Amniotic epithelial cell (primary cell): ENCODE data around the gene RHBDD3.
"Not testable (repeated sequence)": the region's sequence is repeated elsewhere in the genome, so short reads cannot be mapped to it uniquely, and the experiment has no call there.

Experiments used
- DNase-seq: peaks from one replicate; pipeline ENCODE4 v3.0.0-alpha.2; 2010; ENCODE audit warnings: low read depth

RHBDD3 gene

DNA sequence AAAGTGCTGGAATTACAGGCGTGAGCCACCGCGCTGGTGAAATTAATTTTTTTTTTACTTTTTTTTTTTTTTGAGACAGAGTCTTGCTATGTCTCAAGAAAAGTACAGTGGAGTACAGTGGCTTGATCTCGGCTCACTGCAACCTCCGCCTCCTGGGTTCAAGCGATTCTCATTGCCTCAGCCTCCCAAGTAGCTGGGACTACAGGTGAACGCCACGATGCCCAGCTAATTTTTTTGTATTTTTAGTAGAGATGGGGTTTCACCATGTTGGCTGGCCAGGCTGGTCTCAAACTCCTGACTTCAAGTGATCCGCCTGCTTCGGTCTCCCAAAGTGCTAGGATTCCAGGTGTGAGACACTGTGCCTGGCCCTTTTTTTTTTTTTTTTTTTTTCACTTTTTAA, 19.9 kb downstream of the RHBDD3 start:
- DNase-seq: not testable (repeated sequence)

DNA sequence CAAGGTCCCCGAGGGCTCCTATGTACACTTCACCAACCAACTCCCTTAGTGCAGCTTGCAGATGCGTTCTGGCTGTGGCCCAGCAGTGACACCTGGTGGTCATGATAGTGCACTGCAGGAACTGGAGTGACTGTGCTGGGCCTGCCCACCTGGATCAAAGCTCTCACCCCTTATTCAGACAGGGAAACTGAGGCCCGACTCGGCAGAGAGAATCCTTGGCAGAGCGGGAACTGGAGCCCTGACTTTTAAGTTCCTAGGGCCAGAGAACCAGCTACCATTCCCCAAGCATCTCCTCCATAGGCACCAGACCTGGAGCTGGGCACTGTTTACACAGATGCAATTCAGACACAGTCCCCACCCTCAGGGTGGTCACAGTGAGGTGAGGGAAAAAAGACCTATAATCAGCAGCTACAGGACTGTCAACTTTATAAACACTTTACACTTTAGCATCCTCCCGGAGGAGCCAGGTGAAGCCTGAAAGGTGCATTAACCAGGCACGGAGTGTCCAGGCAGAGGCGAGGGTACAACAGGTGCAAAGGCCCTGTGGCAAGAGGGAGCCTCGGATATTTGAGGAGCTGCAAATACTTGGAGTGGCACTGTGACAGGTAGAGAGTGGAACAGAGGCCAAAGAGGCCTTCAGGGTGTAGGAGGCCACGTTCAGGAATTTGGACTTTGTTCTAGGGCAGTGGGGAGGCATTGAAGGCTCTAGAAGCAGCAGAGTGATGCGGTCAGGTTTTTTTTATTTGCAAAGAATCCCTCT, 22.0 kb downstream of the RHBDD3 start:
- peak; percentile 49 for DNase-seq

DNA sequence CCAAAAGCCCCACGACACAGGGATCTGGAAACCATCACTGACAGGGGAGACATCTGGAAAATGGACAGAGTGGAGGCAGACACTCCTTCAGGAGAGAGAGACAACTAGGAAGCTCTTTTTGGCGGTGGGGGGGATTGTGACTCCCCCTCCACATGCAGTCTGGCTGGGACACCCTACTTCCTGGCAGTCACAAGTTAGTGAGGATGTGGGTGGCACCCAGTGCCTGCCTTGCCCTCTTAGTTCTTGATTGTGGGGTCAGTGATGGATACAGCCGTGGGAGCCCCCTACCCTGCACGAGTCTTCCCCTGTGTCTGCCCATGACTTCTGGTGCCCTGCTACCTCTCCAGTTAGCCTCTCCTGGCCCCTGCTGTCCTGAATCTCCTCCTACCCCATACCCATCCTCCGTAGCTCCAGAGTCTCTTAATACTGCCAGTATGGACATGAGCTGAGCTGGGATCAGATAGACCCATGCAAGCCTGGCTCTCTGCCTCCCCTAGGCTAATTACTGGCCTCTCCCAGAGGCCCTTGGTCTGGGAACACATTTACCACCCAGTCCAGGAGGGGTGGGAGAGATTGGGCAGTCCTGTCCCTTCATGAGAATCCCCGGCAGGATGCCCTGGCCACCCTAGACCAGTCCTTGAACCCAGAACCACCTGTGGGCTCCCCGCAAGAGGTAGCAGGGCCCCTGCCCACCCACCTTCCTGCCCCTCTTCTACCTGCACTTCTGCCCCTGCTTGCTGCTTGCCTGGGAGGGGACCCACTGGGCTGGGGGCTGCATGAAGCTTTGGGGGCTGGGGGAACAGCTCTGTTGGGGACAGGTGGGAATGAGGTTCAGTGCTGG, 22.8 kb downstream of the RHBDD3 start:
- no peak for DNase-seq

DNA sequence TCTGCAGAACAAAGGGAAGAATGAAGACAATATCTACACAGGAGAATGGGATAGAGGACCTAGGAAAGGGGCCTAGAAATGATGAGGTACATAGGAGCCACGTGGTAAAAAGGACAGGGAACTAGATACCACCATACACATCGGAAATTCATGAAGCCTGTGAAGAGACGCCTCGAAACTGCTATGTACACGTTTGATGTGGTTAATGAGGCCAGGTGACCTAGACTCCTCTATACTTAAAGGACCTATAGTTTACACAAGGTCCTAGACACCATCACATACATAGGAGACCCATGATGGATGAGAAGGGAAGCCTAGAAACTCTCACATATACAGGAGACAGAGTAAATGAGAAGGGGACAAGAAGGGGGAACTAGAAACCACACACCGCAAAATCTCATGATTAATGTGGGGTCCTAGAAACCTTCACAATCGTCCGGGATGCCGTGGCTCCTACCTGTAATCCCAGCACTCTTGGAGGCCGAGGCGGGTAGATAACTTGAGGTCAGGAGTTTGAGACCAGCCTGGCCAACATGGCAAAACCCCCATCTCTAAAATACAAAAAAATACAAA, 23.8 kb downstream of the RHBDD3 start:
- no peak for DNase-seq

DNA sequence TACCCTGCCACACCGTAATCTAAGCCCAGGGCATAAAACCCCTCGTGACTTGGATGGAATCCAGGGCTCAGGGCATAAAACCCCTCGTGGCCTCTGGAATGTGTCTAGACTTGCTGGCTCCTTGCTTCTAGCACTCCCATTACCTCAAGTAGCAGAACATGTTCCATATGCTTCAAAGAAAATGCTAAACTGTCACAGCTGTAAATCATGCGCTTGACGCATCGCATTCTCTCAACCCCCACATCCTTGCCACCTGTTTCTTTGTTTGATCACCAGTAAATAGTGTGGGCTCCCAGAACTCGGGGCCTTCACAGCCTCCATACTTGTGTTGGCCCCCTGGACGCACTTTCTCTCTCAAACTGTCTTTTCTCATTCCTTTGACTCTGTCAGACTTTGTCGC, 27.3 kb downstream of the RHBDD3 start:
- not testable (repeated sequence) for DNase-seq

DNA sequence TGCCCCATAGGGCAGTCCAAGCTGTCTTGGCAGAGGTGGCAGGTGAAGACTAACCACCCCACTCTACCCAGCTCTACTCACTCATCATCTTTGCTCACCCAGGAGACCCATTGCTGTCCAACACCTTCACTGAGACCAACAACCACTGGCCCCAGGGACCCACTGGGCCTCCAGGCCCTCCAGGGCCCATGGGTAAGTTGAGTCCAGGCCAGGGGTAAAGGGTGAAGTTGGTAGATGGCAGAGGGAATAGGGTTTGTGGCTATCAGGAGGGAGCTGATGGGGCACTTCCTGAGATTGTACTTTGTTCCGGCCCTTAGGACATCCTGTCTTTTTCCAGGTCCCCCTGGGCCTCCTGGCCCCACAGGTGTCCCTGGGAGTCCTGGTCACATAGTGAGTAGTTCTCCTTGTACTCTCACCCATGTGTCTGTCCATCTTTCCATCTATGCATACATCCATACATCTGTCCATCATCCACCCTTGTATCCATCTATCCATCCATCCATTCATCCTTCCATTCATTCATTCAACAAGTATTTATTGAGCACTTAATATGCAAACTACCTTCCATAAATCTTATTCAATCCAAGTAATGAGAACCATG, 34.4 kb downstream of the RHBDD3 start:
- DNase-seq: no peak

DNA sequence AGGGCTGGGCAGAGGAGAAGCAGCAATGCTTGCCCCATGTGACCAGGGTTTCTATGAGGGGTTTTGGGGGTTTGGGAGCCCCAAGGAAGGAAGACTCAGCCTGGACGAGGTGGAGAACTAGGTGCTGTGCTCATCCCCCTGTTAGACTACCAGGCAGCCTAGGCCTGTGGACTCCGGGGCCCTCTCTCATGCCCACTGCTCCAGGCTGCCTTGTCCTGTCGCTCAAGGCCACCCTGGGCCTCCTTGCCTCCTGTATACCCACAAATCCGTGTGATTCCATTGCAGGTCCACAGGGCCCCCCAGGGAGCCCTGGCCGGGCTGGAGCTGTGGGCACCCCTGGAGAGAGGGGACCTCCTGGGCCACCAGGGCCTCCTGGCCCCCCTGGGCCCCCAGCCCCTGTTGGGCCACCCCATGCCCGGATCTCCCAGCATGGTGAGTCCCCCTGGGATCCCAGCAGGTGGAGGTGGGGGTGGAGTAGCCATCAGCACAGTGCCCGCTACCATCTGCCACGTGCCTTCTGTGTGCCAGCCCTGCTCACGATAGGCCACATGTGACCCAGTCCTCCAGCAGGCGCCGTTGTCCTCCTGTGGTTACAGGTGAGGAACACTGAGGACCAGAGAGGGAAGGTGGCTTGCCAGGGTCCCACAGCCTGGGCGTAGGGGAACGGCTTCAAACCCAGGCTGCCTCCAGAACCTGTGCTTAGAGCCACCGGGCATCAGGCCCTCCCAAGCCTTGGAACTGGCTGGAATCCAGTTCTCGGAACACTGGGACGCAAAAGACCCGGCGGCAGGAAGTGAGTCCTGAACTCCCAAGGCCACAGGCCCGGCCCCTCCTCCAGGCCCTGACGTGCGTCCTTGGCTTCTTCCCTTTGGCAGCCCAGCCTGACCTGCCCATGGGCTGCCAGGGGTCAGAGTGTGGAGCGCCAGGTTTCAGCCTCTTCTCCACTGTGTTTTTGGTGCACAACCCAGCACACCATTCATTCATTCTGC, 35.5 kb downstream of the RHBDD3 start:
- peak; percentile 16 for DNase-seq

DNA sequence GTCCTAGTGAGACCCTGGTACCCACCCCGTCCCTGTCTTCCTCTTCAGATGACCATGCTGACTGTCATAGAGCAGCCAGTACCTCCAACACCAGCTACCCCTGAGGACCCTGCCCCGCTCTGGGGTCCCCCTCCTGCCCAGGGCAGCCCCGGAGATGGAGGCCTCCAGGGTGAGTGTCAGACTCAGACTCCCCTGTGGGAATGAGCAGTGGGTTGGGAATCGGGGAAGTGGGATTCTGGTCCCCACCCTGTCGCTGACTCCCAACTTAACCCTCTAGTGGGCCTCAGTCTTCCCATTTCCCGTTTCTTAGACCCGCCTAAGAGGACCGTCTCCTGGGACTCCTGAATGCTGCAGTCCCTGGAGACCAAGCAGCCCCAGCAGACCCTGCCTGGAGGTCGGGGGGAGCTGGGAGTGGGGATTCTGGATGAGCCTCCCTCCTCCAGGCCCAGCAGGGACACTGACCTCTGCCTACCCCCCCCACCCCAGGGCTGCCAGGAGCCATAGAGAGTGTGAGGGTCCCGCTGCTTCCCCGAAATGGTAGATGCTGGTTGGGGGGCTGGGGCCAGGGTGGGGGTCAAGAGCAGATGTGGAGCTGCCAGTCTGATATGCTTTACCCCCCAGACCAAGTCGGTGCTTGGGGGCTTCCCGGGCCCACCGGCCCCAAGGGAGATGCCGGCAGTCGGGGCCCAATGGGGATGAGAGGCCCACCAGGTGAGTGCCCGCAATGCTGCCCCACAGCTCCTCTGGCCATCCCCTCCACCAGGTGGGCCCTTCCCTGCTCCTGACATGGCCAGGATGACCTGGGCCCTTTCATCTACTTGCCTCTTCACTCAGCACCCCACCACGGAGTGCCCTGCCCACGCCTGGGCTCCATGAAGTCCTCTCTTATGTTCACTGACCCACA, 36.6 kb downstream of the RHBDD3 start:
- DNase-seq: no peak

DNA sequence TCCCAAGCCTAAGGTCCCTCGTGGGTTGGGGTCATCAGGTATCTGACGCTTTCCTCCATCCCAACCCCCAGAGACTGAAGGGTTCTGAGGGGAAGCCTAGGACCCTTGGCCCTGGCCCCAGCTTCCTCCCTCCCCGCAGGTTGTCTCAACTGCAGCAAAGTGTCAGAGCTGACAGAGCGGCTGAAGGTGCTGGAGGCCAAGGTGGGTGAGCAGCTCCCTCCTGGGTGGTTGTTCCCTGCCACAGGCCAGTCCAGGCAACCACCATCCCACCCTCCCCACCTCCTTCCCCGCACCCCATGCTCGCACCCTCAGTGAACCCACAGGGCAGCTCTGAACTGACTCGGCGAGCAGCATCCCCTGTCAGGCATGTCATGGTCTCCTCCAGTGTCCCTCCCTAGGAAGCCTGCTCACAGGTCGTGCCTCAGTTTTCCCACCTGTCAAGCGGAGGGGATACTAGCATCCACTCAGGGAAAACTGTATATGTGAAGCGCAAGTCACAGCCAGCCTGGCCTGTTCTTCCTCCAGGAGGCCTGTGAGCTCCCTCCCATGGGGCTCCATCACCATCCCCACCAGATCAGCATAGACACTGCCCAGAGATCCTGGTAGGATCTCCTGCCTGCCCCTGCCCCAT, 41.3 kb downstream of the RHBDD3 start:
- DNase-seq: no peak

DNA sequence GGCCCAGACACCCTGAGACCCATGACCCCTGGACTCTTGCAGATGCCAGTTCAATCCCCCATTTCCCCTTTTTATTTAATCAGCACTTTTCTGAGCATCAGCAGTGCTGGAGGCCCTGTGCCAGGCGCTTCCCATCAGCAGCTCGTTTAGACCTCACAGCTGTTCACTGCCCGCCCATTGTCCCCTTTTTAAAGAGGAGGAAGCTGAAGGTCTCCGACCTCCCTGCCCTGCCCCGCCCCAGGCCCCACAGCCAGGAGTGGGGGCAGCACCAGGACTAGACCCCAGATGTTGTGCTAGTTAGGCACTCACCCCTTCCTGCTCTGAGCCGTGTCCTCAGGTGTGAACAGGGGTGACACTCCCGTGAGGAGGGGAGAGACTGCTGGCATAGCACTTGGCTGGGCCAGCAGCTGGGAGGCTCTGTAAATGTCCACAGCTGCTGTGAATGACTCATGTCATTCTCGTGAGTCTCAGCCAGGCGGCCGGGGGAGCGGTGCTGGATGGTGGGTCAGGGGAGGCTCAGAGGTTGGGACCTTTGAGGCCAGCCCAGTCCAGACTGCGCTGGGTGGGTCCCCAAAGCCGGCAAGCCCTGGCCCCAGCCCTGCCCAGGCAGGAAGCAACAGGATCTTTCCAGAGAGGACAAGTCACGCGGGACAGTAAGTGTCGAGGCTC, 42.2 kb downstream of the RHBDD3 start:
- DNase-seq: no peak

DNA sequence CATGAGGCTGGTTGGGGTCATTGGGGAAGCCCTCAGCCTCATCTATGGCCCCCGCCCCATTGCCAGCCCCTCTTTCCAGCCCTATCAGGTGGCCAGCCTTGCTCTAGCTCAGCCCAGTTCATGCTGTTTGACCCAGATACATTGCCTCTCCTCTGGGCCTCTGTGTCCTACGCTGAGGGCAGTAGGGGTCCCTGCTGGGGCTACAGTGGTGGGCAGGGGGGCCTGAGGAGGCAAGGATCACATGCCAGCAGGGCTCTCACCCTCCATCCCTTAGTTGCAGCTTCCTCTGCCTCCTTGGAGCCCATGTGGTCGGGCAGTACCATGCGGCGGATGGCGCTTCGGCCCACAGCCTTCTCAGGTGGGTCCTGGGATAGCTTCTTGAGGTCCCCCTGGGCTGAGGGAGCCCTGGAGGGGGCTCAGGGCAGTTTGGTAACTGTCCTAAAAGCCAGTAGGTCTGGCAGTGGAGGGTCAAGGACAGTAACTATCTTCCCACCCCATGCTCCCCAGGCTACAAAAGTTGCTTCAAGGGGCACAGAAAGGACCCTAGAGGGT, 42.8 kb downstream of the RHBDD3 start:
- DNase-seq: no peak

DNA sequence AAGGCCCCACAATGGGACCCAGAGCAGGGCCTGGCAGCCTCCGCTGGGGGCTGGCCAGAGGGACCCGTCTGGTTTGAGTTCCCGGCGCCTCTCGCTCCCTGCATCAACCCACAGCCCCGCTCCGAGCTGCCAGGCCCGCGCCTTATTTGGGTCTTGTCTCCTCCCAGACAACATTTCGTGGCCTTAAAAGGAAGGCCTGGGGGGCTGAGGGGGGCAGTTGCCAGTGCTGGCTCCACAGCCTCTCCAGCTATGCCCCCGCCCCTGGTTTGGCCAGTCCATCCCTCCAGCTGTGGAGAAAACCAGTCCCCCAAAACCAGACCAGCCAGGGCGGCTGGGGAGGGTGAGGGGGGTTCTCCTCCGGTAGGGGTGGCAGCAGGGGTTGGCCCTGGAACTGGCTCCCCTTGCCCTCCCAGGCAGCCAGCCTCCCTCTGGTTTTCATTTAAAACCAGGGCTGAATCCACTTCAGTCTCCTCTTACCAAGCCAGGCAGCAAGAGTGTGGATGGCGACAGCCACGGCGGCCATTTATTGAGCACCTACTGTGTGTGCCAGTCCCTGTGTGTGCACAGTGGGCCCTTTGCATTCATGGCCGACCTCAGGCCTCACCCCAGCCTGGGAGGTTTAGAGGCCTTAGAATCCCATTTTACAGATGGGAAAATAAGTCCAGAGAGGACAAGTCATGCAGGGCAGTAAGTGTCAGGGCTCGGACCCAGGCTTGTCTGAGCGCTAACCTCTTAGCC, 43.5 kb downstream of the RHBDD3 start:
- DNase-seq: no peak

DNA sequence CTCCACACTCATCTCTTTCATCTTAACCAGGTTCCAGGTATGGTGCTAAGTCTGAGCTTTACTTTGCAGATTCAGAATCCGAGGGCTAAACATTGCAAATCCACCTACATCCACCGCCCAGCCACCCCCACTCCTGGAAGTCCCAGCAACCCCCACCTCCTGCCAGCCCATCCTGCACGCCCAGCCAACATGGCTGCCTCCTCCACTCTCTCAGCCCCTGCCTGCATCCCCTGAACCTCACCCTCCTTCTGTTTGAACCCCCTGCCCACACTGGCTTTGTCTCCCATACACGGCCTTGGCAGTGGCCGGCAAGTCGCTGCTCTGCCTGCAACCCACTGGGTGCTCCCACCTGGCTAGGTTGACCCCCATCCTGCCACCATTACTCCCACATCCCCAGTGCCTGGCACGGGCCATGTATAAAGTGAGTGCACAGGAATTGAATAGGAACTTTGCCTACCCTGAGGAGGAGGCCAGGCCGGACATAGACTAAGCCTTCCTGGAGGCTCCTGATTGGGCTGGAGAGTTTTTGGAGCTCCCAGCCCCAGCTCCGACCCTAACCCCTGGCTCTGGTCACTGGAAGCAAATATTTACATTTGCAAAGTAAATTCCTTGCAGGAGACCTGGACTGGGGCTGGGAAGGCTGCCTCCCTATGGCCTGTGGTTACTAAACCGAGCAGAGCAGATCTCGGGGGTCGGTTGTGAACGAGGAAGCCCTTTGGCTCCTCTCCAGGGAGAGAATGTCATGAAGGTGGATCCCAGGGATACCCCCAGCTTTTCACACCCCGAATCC, 47.7 kb downstream of the RHBDD3 start:
- DNase-seq: no peak

DNA sequence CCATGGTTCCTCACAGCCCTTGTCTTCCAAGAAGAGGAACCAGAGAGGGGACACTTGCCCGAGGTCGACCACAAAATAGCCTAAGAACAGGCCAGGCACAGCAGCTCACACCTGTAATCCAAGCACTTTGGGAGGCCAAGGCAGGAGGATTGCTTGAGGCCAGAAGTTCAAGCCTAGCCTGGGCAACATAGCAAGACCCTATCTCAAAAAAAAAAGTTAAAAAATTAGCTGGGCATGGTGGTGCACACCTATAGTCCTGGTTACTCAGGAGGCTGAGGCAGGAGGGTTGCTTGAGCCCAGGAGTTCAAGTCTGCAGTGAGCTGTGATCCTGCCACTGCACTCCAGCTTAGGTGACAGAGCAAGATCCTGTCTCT, 48.4 kb downstream of the RHBDD3 start:
- DNase-seq: not testable (repeated sequence)

DNA sequence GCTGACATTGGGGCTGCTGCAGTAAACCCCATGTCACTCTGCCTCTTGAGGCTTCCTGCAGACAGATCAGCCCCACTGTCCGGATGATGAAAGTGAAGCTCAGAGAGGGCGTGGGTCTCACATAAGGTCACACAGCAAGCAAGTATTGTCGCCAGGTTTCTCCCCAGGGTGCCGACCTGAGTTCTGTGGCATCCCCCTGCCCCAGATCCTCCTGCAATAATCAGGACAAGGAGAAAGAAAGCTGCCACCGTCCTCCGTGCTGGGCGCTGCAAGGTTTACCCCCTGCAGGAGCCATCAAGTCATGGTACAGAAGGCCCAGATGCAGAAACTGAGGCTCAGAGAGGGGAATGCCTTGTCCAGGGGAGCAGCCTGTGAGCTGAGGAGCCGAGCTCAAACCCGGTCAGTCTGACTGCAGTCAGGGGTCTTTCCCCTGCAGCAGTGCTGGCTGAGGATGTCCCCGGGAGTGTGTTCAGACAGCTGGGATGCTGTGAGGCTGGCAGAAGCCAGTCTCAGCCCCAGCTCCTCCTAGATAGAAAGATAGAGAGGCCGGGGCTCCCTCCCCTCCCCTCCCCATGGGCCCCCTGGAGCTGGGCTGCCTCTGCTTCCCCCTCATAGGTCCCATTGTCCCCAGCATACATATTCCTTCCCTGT, 48.9 kb downstream of the RHBDD3 start:
- DNase-seq: no peak

DNA sequence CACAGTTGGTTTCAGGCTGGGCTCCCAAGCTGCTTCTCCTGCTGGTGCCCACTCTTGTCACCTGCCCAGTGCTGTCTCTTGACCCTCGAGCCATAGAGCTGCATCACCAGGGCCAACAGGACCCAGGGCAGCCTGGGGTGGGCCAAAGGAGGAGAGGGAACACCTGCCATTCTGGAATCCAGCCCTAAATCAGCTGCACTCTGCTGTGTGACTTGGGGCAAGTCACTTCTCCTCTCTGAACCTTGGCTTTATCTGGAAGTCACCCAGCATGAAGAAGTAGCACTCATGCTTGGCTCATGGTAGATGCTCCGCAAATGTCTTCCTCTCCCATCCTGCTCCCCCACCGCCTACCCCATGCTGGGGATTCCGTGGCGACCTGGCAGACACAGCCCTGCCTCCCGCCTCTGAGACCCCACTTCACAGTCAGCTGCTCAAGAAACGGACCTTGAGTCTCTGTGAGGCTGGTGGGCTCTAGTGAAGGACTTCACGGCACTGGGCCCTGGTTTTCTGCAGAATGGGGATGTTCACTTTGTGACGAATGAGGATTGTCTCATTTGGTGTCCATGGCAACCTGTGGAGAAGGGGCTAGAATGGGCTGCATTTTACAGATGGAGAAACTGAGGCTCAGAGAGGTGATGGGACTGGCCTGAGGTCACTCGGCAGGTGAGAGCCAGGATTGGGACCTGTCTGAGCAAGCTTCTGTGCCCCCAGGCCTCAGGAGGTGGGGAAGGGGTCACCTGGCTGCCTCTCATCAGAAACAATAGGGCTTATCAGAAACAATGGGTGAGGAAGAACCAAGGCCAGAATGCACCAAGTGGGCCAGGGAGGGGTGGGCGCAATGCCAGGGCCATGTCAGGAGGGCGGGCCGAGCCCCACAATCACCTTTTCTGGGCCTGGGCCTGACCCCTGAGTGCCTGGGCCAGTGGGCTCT, 49.7 kb downstream of the RHBDD3 start:
- DNase-seq: no peak
